Ecto neural progenitor cell (in vitro differentiated cells): ENCODE measurements around the gene IQSEC1.

ENCODE experiments used
- DNase-seq: peaks from one replicate; pipeline ENCODE4 v3.0.0-alpha.2; 2018; ENCODE audit warnings: low spot score

IQSEC1 gene

GRCh38 chr3:12934431-12934830 lies 138.8 kb downstream of the IQSEC1 start:
- no peak for DNase-seq

- DNase-seq: no peak
Measured at GRCh38 chr3:12933901-12934300, 139.3 kb downstream of the IQSEC1 start.

GRCh38 chr3:12932754-12933153 lies 140.5 kb downstream of the IQSEC1 start:
- no peak for DNase-seq

GRCh38 chr3:12932347-12932746 lies 140.9 kb downstream of the IQSEC1 start:
- no peak for DNase-seq

GRCh38 chr3:12931273-12931905 lies 141.8 kb downstream of the IQSEC1 start:
- DNase-seq: no peak

GRCh38 chr3:12929801-12930200 lies 143.4 kb downstream of the IQSEC1 start:
- no peak for DNase-seq

- no peak for DNase-seq
Measured at GRCh38 chr3:12926660-12927059, 146.6 kb downstream of the IQSEC1 start.

GRCh38 chr3:12925648-12926047 lies 147.6 kb downstream of the IQSEC1 start:
- no peak for DNase-seq

GRCh38 chr3:12924437-12924836 lies 148.8 kb downstream of the IQSEC1 start:
- DNase-seq: no peak

- DNase-seq: no peak
Measured at GRCh38 chr3:12922881-12923431, 150.3 kb downstream of the IQSEC1 start.

GRCh38 chr3:12922306-12922705 lies 150.9 kb downstream of the IQSEC1 start:
- no peak for DNase-seq

- no peak for DNase-seq
Measured at GRCh38 chr3:12921736-12922135, 151.5 kb downstream of the IQSEC1 start.

- DNase-seq: no peak
Measured at GRCh38 chr3:12920967-12921366, 152.3 kb downstream of the IQSEC1 start.

GRCh38 chr3:12919205-12919604 lies 154.0 kb downstream of the IQSEC1 start:
- no peak for DNase-seq

- DNase-seq: no peak
Measured at GRCh38 chr3:12918231-12918630, 155.0 kb downstream of the IQSEC1 start.

GRCh38 chr3:12916159-12916558 lies 157.1 kb downstream of the IQSEC1 start:
- no peak for DNase-seq

GRCh38 chr3:12914088-12914487 lies 159.1 kb downstream of the IQSEC1 start:
- no peak for DNase-seq

GRCh38 chr3:12911881-12912415 lies 161.3 kb downstream of the IQSEC1 start:
- DNase-seq: no peak

GRCh38 chr3:12910356-12911099 lies 162.7 kb downstream of the IQSEC1 start:
- no peak for DNase-seq

GRCh38 chr3:12909710-12910109 lies 163.5 kb downstream of the IQSEC1 start:
- DNase-seq: no peak

GRCh38 chr3:12908859-12909258 lies 164.4 kb downstream of the IQSEC1 start:
- DNase-seq: no peak

GRCh38 chr3:12908136-12908730 lies 165.0 kb downstream of the IQSEC1 start:
- DNase-seq: no peak

- DNase-seq: no peak
Measured at GRCh38 chr3:12907729-12908128, 165.5 kb downstream of the IQSEC1 start.
